K562 (cell line): ENCODE results near the gene DDX11. TPM values are rescaled to one million over a fixed set of nuclear protein-coding genes. Genes with fewer than 3 reads are reported as not detected.

Source experiments
- ATAC-seq: fragments of 200-7000 bp; cut with Tn5 transposase; 3 replicates; pipeline ENCODE4 v1.9.1; 2020; ENCODE audit warnings: moderate library complexity
- BruUV-seq: library from RNA; stranded (reverse); fragments of 400-500 nt; replicated peaks from 2 replicates; lab custom pipeline; 2021; lab: Mats Ljungman, UMichigan
- CTCF ChIA-PET: fragments of 300-600 bp; formaldehyde crosslinking; extraction: SDS; loops from one replicate; lab custom pipeline; 2021; ENCODE audit warnings: low intra/inter-chr PET ratio; lab: Yijun Ruan, JAX
- POLR2A ChIA-PET: fragments of 300-600, 350-650 bp; sonication (Branson Sonifier 250); formaldehyde crosslinking; extraction: SDS; loops from one replicate; lab custom pipeline; 2021; ENCODE audit warnings: antibody characterized with exemption, inconsistent platforms; lab: Yijun Ruan, JAX
- DNase-seq, 4 experiments: peaks; one replicate each; pipeline versions ENCODE4 v3.0.0 to v3.0.0-alpha.2; 2011 to 2018; ENCODE audit warnings: low spot score in 3 of 4, mixed read lengths in 3 of 4; ENCODE audit errors: extremely low read depth in 1 of 4
- FAIRE-seq: peaks from 2 replicates; lab custom pipeline; 2011; peaks lifted over from hg19 to GRCh38; lab: Jason Lieb, UNC
- H2AFZ ChIP-seq: 2 replicates; pipeline ENCODE4 v1.6.0; 2011; ENCODE audit warnings: low read depth, low read length, control low read depth, inconsistent platforms
- H3K27ac ChIP-seq: fragments of 200-600 bp; 3 replicates; pipeline ENCODE4 v1.8.0; 2011; ENCODE audit warnings: low read depth, mild to moderate bottlenecking, control low read depth, inconsistent platforms, low read length, moderate library complexity, mixed read lengths; ENCODE audit errors: extremely low read depth
- H3K27me3 ChIP-seq, 2 experiments: fragments of 300-600 bp in 1 of 2; 2 replicates in 1 of 2; 3 replicates in 1 of 2; pipeline versions ENCODE4 v1.6.0 to v1.8.0; 2011; ENCODE audit warnings: inconsistent platforms in 2 of 2, low read length in 2 of 2, mild to moderate bottlenecking in 1 of 2, mixed read lengths in 1 of 2, moderate library complexity in 1 of 2; ENCODE audit not compliant: control insufficient read depth in 2 of 2, insufficient read depth in 2 of 2
- H3K36me3 ChIP-seq: fragments of 300-600 bp; 3 replicates; pipeline ENCODE4 v1.8.0; 2011; ENCODE audit warnings: mild to moderate bottlenecking, low read length, inconsistent platforms; ENCODE audit not compliant: control insufficient read depth, insufficient read depth
- H3K4me1 ChIP-seq, 2 experiments: fragments of 200-600 bp in 1 of 2; replicated peaks in 1 of 2; 2 replicates in 1 of 2; 3 replicates in 1 of 2; pipeline versions ENCODE4 v1.5.1 to v1.8.0; 2011; ENCODE audit warnings: inconsistent platforms in 2 of 2, low read length in 2 of 2, mild to moderate bottlenecking in 1 of 2, mixed read lengths in 1 of 2, moderate library complexity in 1 of 2; ENCODE audit not compliant: control insufficient read depth in 2 of 2, insufficient read depth in 2 of 2
- H3K4me2 ChIP-seq: 2 replicates; pipeline ENCODE4 v1.6.1; 2011; ENCODE audit warnings: low read length, control low read depth, inconsistent platforms, mixed read lengths; ENCODE audit not compliant: insufficient read depth
- H3K4me3 ChIP-seq: fragments of 200-600 bp; sonication (generic), shearing (Covaris generic); 2 replicates; pipeline ENCODE4 v1.5.1; 2016; ENCODE audit warnings: control low read depth, inconsistent platforms
- H3K79me2 ChIP-seq: fragments of 200-600 bp; 3 replicates; pipeline ENCODE4 v1.8.0; 2011; ENCODE audit warnings: low read length, inconsistent platforms; ENCODE audit not compliant: control insufficient read depth, insufficient read depth
- H3K9ac ChIP-seq, 2 experiments: 2 replicates each; pipeline versions ENCODE4 v1.6.0 to v1.6.1; 2011; ENCODE audit warnings: low read depth in 2 of 2, low read length in 2 of 2, control low read depth in 1 of 2, inconsistent platforms in 1 of 2, mild to moderate bottlenecking in 1 of 2, mixed read lengths in 1 of 2; ENCODE audit not compliant: insufficient read depth in 1 of 2
- H3K9me1 ChIP-seq: one replicate; pipeline ENCODE4 v1.6.0; 2011; ENCODE audit warnings: inconsistent platforms, mild to moderate bottlenecking, low read length, moderate library complexity; ENCODE audit not compliant: control insufficient read depth, insufficient read depth
- H3K9me3 ChIP-seq: replicated peaks from 2 replicates; pipeline ENCODE4 v1.5.1; 2011; ENCODE audit warnings: low read depth, low read length, inconsistent platforms; ENCODE audit not compliant: control insufficient read depth, insufficient read depth
- H4K20me1 ChIP-seq: replicated peaks from 2 replicates; pipeline ENCODE4 v1.6.1; 2011; ENCODE audit warnings: low read length, inconsistent platforms, mixed read lengths; ENCODE audit not compliant: control insufficient read depth, insufficient read depth
- CGGBP1 ChIP-seq: fragments of 250-450 bp; sonication (Bioruptor Pico); IDR thresholded peaks from 2 replicates; pipeline ENCODE4 v1.9.0; 2021; ENCODE audit warnings: mild to moderate bottlenecking
- DMBX1 ChIP-seq: fragments of 250-450 bp; sonication (Bioruptor Pico); IDR thresholded peaks from 2 replicates; pipeline ENCODE4 v1.8.0; 2022; ENCODE audit warnings: inconsistent platforms, mild to moderate bottlenecking, moderate library complexity, borderline replicate concordance
- ELF4 ChIP-seq: fragments of 450-650 bp; formaldehyde crosslinking; IDR thresholded peaks from 2 replicates; pipeline ENCODE4 v1.4.0; 2022; ENCODE audit warnings: missing genetic modification characterization
- HMGXB4 ChIP-seq: sonication (generic); formaldehyde crosslinking; IDR thresholded peaks from 2 replicates; pipeline ENCODE4 v1.8.1; 2023; ENCODE audit warnings: mild to moderate bottlenecking, missing genetic modification reagents
- POLR2AphosphoS5 ChIP-seq: IDR thresholded peaks from 2 replicates; pipeline ENCODE4 v1.6.1; 2011; ENCODE audit warnings: mild to moderate bottlenecking, low read depth, low read length, moderate library complexity; ENCODE audit not compliant: control insufficient read depth, insufficient read depth
- ZBTB5 ChIP-seq: fragments of 450-650 bp; IDR thresholded peaks from 2 replicates; pipeline ENCODE4 v1.6.1; 2017; ENCODE audit warnings: antibody characterized with exemption
- ZNF184 ChIP-seq: sonication (generic); formaldehyde crosslinking; IDR thresholded peaks from 2 replicates; pipeline ENCODE4 v1.5.0; 2020; ENCODE audit warnings: missing genetic modification reagents
- ZNF407 ChIP-seq: fragments of 450-650 bp; IDR thresholded peaks from 2 replicates; pipeline ENCODE4 v1.6.1; 2016; ENCODE audit warnings: low read depth
- ZNF668 ChIP-seq: fragments of 250-450 bp; sonication (Bioruptor Pico); IDR thresholded peaks from 2 replicates; pipeline ENCODE4 v1.8.0; 2022; ENCODE audit warnings: mild to moderate bottlenecking, inconsistent platforms
- ZNF766 ChIP-seq: fragments of 200-800 bp; sonication (Bioruptor generic); conservative IDR thresholded peaks from 2 replicates; pipeline ENCODE4 v1.6.1; 2016; ENCODE audit warnings: missing genetic modification characterization, missing compliant biosample characterization
- ZSCAN32 ChIP-seq: fragments of 450-650 bp; formaldehyde crosslinking; IDR thresholded peaks from 2 replicates; pipeline ENCODE4 v1.4.0; 2020; ENCODE audit warnings: mild to moderate bottlenecking, moderate library complexity
- WGBS: fragments of 100-300 bp; shearing (Covaris generic); methylation state at CpG from one replicate; pipeline ENCODE4 v1.1.6; 2016; ENCODE audit warnings: low coverage, mixed read lengths; ENCODE audit not compliant: insufficient coverage; ENCODE audit errors: missing lambda C conversion rate; 5-methylcytosine and 5-hydroxymethylcytosine counted together
- in situ Hi-C: fragments of 300-500 bp; cut with MboI; formaldehyde crosslinking; loops from 4 replicates; pipeline ENCODE4 v1.15.0; 2018; ENCODE audit warnings: inconsistent platforms, mixed read lengths
- intact Hi-C: fragments of 100-400 bp; cut with micrococcal nuclease; formaldehyde crosslinking; loops from 2 replicates; pipeline ENCODE4 v1.14.2; 2022
- polyA plus RNA-seq, 8 experiments: library from polyadenylated mRNA; depleted of rRNA in 4 of 8; stranded (reverse) in 5 of 8; unstranded in 3 of 8; fragments of >200 nt; fragmentation: Nextera tagmentation in 2 of 8; fragmentation: Illumina TruSeq in 1 of 8; extraction: Ambion mirVana in 2 of 8; extraction: Trizol in 1 of 8; gene quantifications; 2 replicates each; pipeline versions ENCODE4 v1.2.1 to v1.2.3, GENCODE V29; 2011 to 2014; ENCODE audit warnings: inconsistent platforms in 1 of 8, missing spikeins in 1 of 8
- total RNA-seq, 7 experiments: library from RNA; depleted of rRNA in 6 of 7; stranded (reverse); fragments of >200 nt in 6 of 7; fragmentation: Illumina TruSeq in 2 of 7; extraction: Trizol in 2 of 7; gene quantifications; 2 replicates each; pipeline versions ENCODE4 v1.2.1 to v1.2.3, GENCODE V29; 2011 to 2021; ENCODE audit warnings: low replicate concordance in 1 of 7

DDX11 gene
- total and polyA plus RNA-seq, 9 of the 15 experiments (the other 6 are each of a cell fraction or from before 2014, with no cell fraction given): 3.6 to 93.2 (median 42.5) TPM

GRCh38 chr12:31033146-31033545 is 40.5 kb upstream of the DDX11 start:
- CTCF ChIA-PET: no interaction called here
- no peak for TF ChIP-seq ZSCAN32 (CRISPR knock-in tag)
- TF ChIP-seq CGGBP1 (CRISPR knock-in tag): no peak
- TF ChIP-seq ZBTB5: no peak
- TF ChIP-seq POLR2AphosphoS5: no peak
- no peak for TF ChIP-seq DMBX1
- no peak for TF ChIP-seq ZNF766 (CRISPR knock-in tag)
- TF ChIP-seq ELF4 (CRISPR knock-in tag): no peak
- no peak for TF ChIP-seq ZNF668 (CRISPR knock-in tag)
- no peak for TF ChIP-seq HMGXB4 (CRISPR knock-in tag)
- TF ChIP-seq ZNF184: no peak
- TF ChIP-seq ZNF407: no peak

More at GRCh38 chr12:31033146-31033545, 40.5 kb upstream of the DDX11 start:
- Histone ChIP-seq H3K79me2 (no peaks in the 10 kb centered on the region), H3K9me3 (no peaks in the 10 kb centered on the region), H3K27me3 (peaks cover 21 to 71% of the 10 kb centered on the region in 2 experiments), H4K20me1 (no peaks in the 10 kb centered on the region), H3K9ac (no peak overlapping the region), H2AFZ (no peak overlapping the region), H3K4me2 (no peak overlapping the region), H3K4me3 (no peak overlapping the region), H3K9me1 (no peaks in the 10 kb centered on the region), H3K4me1 (no peaks in the 10 kb centered on the region), H3K36me3 (no peaks in the 10 kb centered on the region), H3K27ac (no peak overlapping the region)
- ATAC-seq (no peak), DNase-seq (no peak), FAIRE-seq (no peak)
- intact Hi-C loops (no loop called here), in situ Hi-C loops (no loop called here)
- BruUV-seq: no TSS peak
- WGBS: 2% methylated on average over 3 of the region's 3 CpGs
- POLR2A ChIA-PET: interaction anchor here (0.5 to 1.4 kb wide), 2 partner anchors 11 to 152 kb away, joined by 3 read pairs; no protein-coding TSS in a partner anchor
